Body of pancreas (tissue), 4 donors: ENCODE results near the gene PODXL. TPM values are rescaled to one million over a fixed set of nuclear protein-coding genes. Genes with fewer than 3 reads are reported as not detected.
A peak's percentile ranks its signal among the peaks of the same experiment; 100 is the strongest.

Experiments
- ATAC-seq: fragments of 150-250 bp; one replicate; pipeline ENCODE4 v1.9.1; 2016
- DNase-seq, 4 donors: peaks; one replicate each; pipeline ENCODE4 v3.0.0-alpha.2; 2019
- H3K27ac ChIP-seq, 4 donors: fragments of 200-600 bp; sonication (generic); 1 replicate in 3 of 4; 2 replicates in 1 of 4; pipeline versions ENCODE4 v1.5.1 to v1.6.1; 2016 to 2019; ENCODE audit warnings: mild to moderate bottlenecking in 1 of 4, mixed read lengths in 1 of 4, moderate library complexity in 1 of 4
- H3K27me3 ChIP-seq, 2 donors: fragments of 200-600 bp; sonication (generic); one replicate each; pipeline ENCODE4 v1.6.0; 2016; ENCODE audit warnings: mild to moderate bottlenecking in 1 of 2
- H3K36me3 ChIP-seq, 2 donors: fragments of 200-600 bp; sonication (generic); replicated peaks in 1 of 2; 2 replicates each; pipeline ENCODE4 v1.5.1; 2016; ENCODE audit warnings: low read depth in 2 of 2; ENCODE audit not compliant: insufficient read depth in 1 of 2
- H3K4me1 ChIP-seq: fragments of 200-600 bp; sonication (generic); one replicate; pipeline ENCODE4 v1.6.0; 2016
- H3K4me3 ChIP-seq, 2 donors: fragments of 200-600 bp; sonication (generic); 1 replicate in 1 of 2; 2 replicates in 1 of 2; pipeline ENCODE4 v1.5.1; 2016 to 2019
- H3K9me3 ChIP-seq, 3 donors: fragments of 200-600 bp; sonication (generic); 1 replicate in 2 of 3; 2 replicates in 1 of 3; pipeline ENCODE4 v1.5.1; 2016
- CTCF ChIP-seq, 7 experiments: fragments of 450-650 bp in 4 of 7; fragments of 200-600 bp in 3 of 7; sonication (generic) in 3 of 7; IDR thresholded peaks; one replicate each; pipeline ENCODE4 v1.5.1; 2016 to 2019; ENCODE audit warnings: antibody characterized with exemption in 7 of 7
- POLR2A ChIP-seq, 3 donors: fragments of 450-650 bp; IDR thresholded peaks; one replicate each; pipeline ENCODE4 v1.6.1; 2016; ENCODE audit warnings: antibody characterized with exemption in 3 of 3, mild to moderate bottlenecking in 2 of 3
- WGBS, 2 donors: methylation state at CpG; one replicate each; pipeline ENCODE4 v1.1.5; 2017; 5-methylcytosine and 5-hydroxymethylcytosine counted together
- intact Hi-C: fragments of 100-400 bp; cut with DNase I; formaldehyde crosslinking; loops from one replicate; pipeline ENCODE4 v1.15.1; 2023
- total RNA-seq, 2 donors: library from RNA; depleted of rRNA; stranded (reverse); fragments of >200 nt; gene quantifications; one replicate each; pipeline ENCODE4 v1.1.0, GENCODE V29; 2016

Gene PODXL
- total RNA-seq, 2 donors from 2014 or later: 36.9 to 106 TPM

GRCh38 chr7:131501422-131501821, 55.0 kb downstream of the PODXL start:
- ATAC-seq (no peak), DNase-seq (no peak)
- intact Hi-C loops: no loop called here
- no peak overlapping the region for H3K27ac ChIP-seq
- peaks cover 8% of the 10 kb centered on the region for H3K4me1 ChIP-seq
- no peaks in the 10 kb centered on the region for H3K9me3 ChIP-seq
- H3K4me3 ChIP-seq: no peak overlapping the region
- TF ChIP-seq CTCF (IDR thresholded peaks at IDR 0.05) (no peak), POLR2A (IDR thresholded peaks at IDR 0.05) (no peak)
- WGBS, 2 donors: 32 to 48% methylated on average over 3 of the region's 3 CpGs
- no peaks in the 10 kb centered on the region for H3K27me3 ChIP-seq
- no peaks in the 10 kb centered on the region for H3K36me3 ChIP-seq

GRCh38 chr7:131500357-131500756, 56.1 kb downstream of the PODXL start:
- DNase-seq: no peak
- 96 to 100% methylated on average over 1 of the region's 1 CpG for WGBS, 2 donors
- H3K4me1 ChIP-seq: peaks cover 8% of the 10 kb centered on the region
- no peaks in the 10 kb centered on the region for H3K27me3 ChIP-seq
- intact Hi-C loops: no loop called here
- no peaks in the 10 kb centered on the region for H3K36me3 ChIP-seq
- TF ChIP-seq CTCF (IDR thresholded peaks at IDR 0.05): no peak
- TF ChIP-seq POLR2A (IDR thresholded peaks at IDR 0.05): no peak
- ATAC-seq: no peak
- no peaks in the 10 kb centered on the region for H3K9me3 ChIP-seq
- H3K4me3 ChIP-seq: no peak overlapping the region
- no peak overlapping the region for H3K27ac ChIP-seq

GRCh38 chr7:131499801-131500200, 56.6 kb downstream of the PODXL start:
- intact Hi-C loops: no loop called here
- DNase-seq (no peak), ATAC-seq (no peak)
- no peak for TF ChIP-seq POLR2A (IDR thresholded peaks at IDR 0.05)
- TF ChIP-seq CTCF (IDR thresholded peaks at IDR 0.05): no peak
- Histone ChIP-seq H3K9me3 (no peaks in the 10 kb centered on the region), H3K27me3 (no peaks in the 10 kb centered on the region), H3K36me3 (no peaks in the 10 kb centered on the region), H3K4me3 (no peak overlapping the region), H3K4me1 (peaks cover 8% of the 10 kb centered on the region), H3K27ac (no peak overlapping the region)
- 91 to 92% methylated on average over 6 of the region's 6 CpGs for WGBS, 2 donors

GRCh38 chr7:131498237-131498885, 58.1 kb downstream of the PODXL start:
- Histone ChIP-seq H3K4me1 (peaks cover 8% of the 10 kb centered on the region), H3K9me3 (no peaks in the 10 kb centered on the region), H3K27me3 (no peaks in the 10 kb centered on the region), H3K36me3 (no peaks in the 10 kb centered on the region), H3K4me3 (no peak overlapping the region), H3K27ac (peak overlapping the region in 2 of 4 donors; percentile 10 to 16)
- 77 to 85% methylated on average over 4 of the region's 4 CpGs for WGBS, 2 donors
- ATAC-seq (peak; percentile 63), DNase-seq (no peak)
- intact Hi-C loops: no loop called here
- no peak for TF ChIP-seq CTCF (IDR thresholded peaks at IDR 0.05)
- no peak for TF ChIP-seq POLR2A (IDR thresholded peaks at IDR 0.05)

- intact Hi-C loops: no loop called here
- 64 to 68% methylated on average over 7 of the region's 7 CpGs for WGBS, 2 donors
- peak in 1 of 4 donors; percentile 29 for DNase-seq
- Histone ChIP-seq H3K27me3 (no peaks in the 10 kb centered on the region), H3K9me3 (no peaks in the 10 kb centered on the region), H3K4me1 (peaks cover 8% of the 10 kb centered on the region), H3K27ac (peak overlapping the region in 3 of 4 donors; percentile 10 to 16 (median 16)), H3K36me3 (no peaks in the 10 kb centered on the region), H3K4me3 (no peak overlapping the region)
- peak; percentile 19 for ATAC-seq
- TF ChIP-seq POLR2A (IDR thresholded peaks at IDR 0.05) (no peak), CTCF (IDR thresholded peaks at IDR 0.05) (no peak)
Measured at GRCh38 chr7:131497454-131497853, 59.0 kb downstream of the PODXL start.
